HG03439 (cell line): ENCODE results near the gene RAB11FIP4.
"Not testable (repeated sequence)": the region's sequence is repeated elsewhere in the genome, so short reads cannot be mapped to it uniquely, and the experiment has no call there.

Source experiments
- ATAC-seq: cut with Tn5 transposase; IDR thresholded peaks from one replicate; pipeline ENCODE4 v1.9.1; 2021; ENCODE audit warnings: mild to moderate bottlenecking, moderate library complexity; ENCODE audit not compliant: unreplicated experiment

Gene RAB11FIP4

GRCh38 chr17:31391496-31391949, at the start of gene RAB11FIP4:
RAB11FIP4 (plus strand) TSS chr17:31391675; CDS start chr17:31391853, 178 bp downstream.
- no peak for ATAC-seq

GRCh38 chr17:31345191-31345747, 46.2 kb upstream of the RAB11FIP4 start:
- ATAC-seq = not testable (repeated sequence)

GRCh38 chr17:31349454-31349853, 42.0 kb upstream of the RAB11FIP4 start:
- ATAC-seq = no peak

GRCh38 chr17:31355935-31356334, 35.5 kb upstream of the RAB11FIP4 start:
- ATAC-seq = no peak

GRCh38 chr17:31357091-31357490, 34.4 kb upstream of the RAB11FIP4 start:
- no peak for ATAC-seq

- ATAC-seq = no peak
Observed at GRCh38 chr17:31357839-31358394, 33.6 kb upstream of the RAB11FIP4 start.

GRCh38 chr17:31364012-31364411, 27.5 kb upstream of the RAB11FIP4 start:
- no peak for ATAC-seq

GRCh38 chr17:31366088-31366487, 25.4 kb upstream of the RAB11FIP4 start:
- no peak for ATAC-seq

- no peak for ATAC-seq
Observed at GRCh38 chr17:31369266-31369665, 22.2 kb upstream of the RAB11FIP4 start.

- ATAC-seq = no peak
Observed at GRCh38 chr17:31371511-31372097, 19.9 kb upstream of the RAB11FIP4 start.

GRCh38 chr17:31373150-31374093, 18.1 kb upstream of the RAB11FIP4 start:
- no peak for ATAC-seq

GRCh38 chr17:31374094-31374447, 17.4 kb upstream of the RAB11FIP4 start:
- ATAC-seq = no peak

GRCh38 chr17:31374503-31374902, 17.0 kb upstream of the RAB11FIP4 start:
- ATAC-seq = no peak

- ATAC-seq = no peak
Observed at GRCh38 chr17:31378638-31379037, 12.8 kb upstream of the RAB11FIP4 start.

GRCh38 chr17:31379597-31380205, 11.8 kb upstream of the RAB11FIP4 start:
- no peak for ATAC-seq

- no peak for ATAC-seq
Observed at GRCh38 chr17:31381165-31381668, 10.3 kb upstream of the RAB11FIP4 start.

GRCh38 chr17:31382668-31383275, 8.7 kb upstream of the RAB11FIP4 start:
- not testable (repeated sequence) for ATAC-seq

GRCh38 chr17:31383488-31383887, 8.0 kb upstream of the RAB11FIP4 start:
- ATAC-seq = not testable (repeated sequence)

GRCh38 chr17:31385428-31386285, 5.8 kb upstream of the RAB11FIP4 start:
- ATAC-seq = no peak
